Spleen (tissue), 11 donors: ENCODE data around the gene RBMS2. TPM values are rescaled to one million over a fixed set of nuclear protein-coding genes. Genes with fewer than 3 reads are reported as not detected.

ENCODE experiments used
- DNase-seq: peaks from one replicate; pipeline ENCODE4 v3.0.0-alpha.2; 2020
- H3K27ac ChIP-seq, 8 donors: fragments of 200-600 bp; sonication (generic) in 7 of 8; 1 replicate in 4 of 8; 2 replicates in 4 of 8; pipeline versions ENCODE4 v1.5.0 to v1.8.0; 2016 to 2021; ENCODE audit warnings: inconsistent platforms in 4 of 8, mild to moderate bottlenecking in 4 of 8, moderate library complexity in 1 of 8
- H3K27me3 ChIP-seq, 7 donors: fragments of 200-600 bp; sonication (generic) in 6 of 7; replicated peaks in 1 of 7; 1 replicate in 4 of 7; 2 replicates in 3 of 7; pipeline versions ENCODE4 v1.5.0 to v1.8.0; 2016 to 2021; ENCODE audit warnings: inconsistent platforms in 3 of 7, mild to moderate bottlenecking in 1 of 7
- H3K36me3 ChIP-seq, 6 donors: fragments of 200-600 bp; sonication (generic) in 5 of 6; 1 replicate in 4 of 6; 2 replicates in 2 of 6; pipeline versions ENCODE4 v1.5.0 to v1.8.0; 2016 to 2021; ENCODE audit warnings: inconsistent platforms in 2 of 6
- H3K4me1 ChIP-seq, 6 donors: fragments of 200-600 bp; sonication (generic) in 5 of 6; 1 replicate in 3 of 6; 2 replicates in 3 of 6; pipeline versions ENCODE4 v1.5.0 to v1.8.0; 2016 to 2021; ENCODE audit warnings: inconsistent platforms in 3 of 6
- H3K4me3 ChIP-seq, 8 donors: fragments of 200-600 bp; sonication (generic) in 7 of 8; 1 replicate in 4 of 8; 2 replicates in 4 of 8; pipeline versions ENCODE4 v1.5.0 to v1.8.0; 2016 to 2021; ENCODE audit warnings: inconsistent platforms in 4 of 8, mild to moderate bottlenecking in 4 of 8, moderate library complexity in 2 of 8
- H3K9me3 ChIP-seq, 8 donors: fragments of 200-600 bp; sonication (generic) in 7 of 8; 1 replicate in 4 of 8; 2 replicates in 4 of 8; pipeline versions ENCODE4 v1.5.0 to v1.8.0; 2016 to 2021; ENCODE audit warnings: inconsistent platforms in 4 of 8
- CTCF ChIP-seq, 11 experiments: fragments of 200-600 bp in 7 of 11; fragments of 450-650 bp in 4 of 11; sonication (generic) in 4 of 11; IDR thresholded peaks in 8 of 11; conservative IDR thresholded peaks in 3 of 11; 1 replicate in 7 of 11; 2 replicates in 4 of 11; pipeline versions ENCODE4 v1.4.0 to v1.8.0; 2016 to 2021; ENCODE audit warnings: antibody characterized with exemption in 11 of 11, inconsistent platforms in 4 of 11, mild to moderate bottlenecking in 1 of 11
- POLR2A ChIP-seq, 3 donors: fragments of 450-650 bp; IDR thresholded peaks; one replicate each; pipeline ENCODE4 v1.5.1; 2017; ENCODE audit warnings: antibody characterized with exemption in 3 of 3, mild to moderate bottlenecking in 1 of 3
- POLR2AphosphoS5 ChIP-seq, 3 donors: sonication (generic); formaldehyde crosslinking; IDR thresholded peaks; one replicate each; pipeline ENCODE4 v1.5.1; 2017; ENCODE audit warnings: antibody characterized with exemption in 3 of 3
- WGBS, 5 donors: extraction: QIAGEN DNeasy Blood & Tissue Kit in 3 of 5; methylation state at CpG; one replicate each; pipeline versions ENCODE4 v1.1.5 to v1.1.7; 2013 to 2018; 5-methylcytosine and 5-hydroxymethylcytosine counted together
- intact Hi-C: fragments of 100-400 bp; cut with DNase I; formaldehyde crosslinking; loops from one replicate; pipeline ENCODE4 v1.15.0; 2023; ENCODE audit warnings: low total_unique reads
- polyA plus RNA-seq, 3 donors: library from polyadenylated mRNA; stranded (reverse); fragments of 200-250 nt; gene quantifications; one replicate each; pipeline ENCODE4 v1.2.1, GENCODE V29; 2013
- total RNA-seq, 7 donors: library from RNA; depleted of rRNA in 3 of 7; stranded (reverse); fragments of >200 nt in 3 of 7; fragmentation: NEBNext Ultra II Directional in 4 of 7; extraction: Animal tissue kit (Norgen Biotek cat#: 25700) in 4 of 7; gene quantifications; one replicate each; pipeline versions ENCODE4 v1.1.0 to v1.2.1, GENCODE V29; 2016 to 2021
- donor health status: healthy with polysubstance abuse.
- donor health status: DM: no; HTN: no; CAD: no; lungs with moderate emphysema.
- donor health status: DM: no; HTN: no; CAD: no.
- donor health status: Bipolar disorder and iron deficiency.
- donor health status: healthy.
- donor health status: DM: no; HTN: no; CAD: no.
- donor health status: DM: yes; HTN: yes; CAD: no.

RBMS2 gene
- total and polyA plus RNA-seq, 10 donors: 3.0 to 65.4 (median 26.2) TPM

- no peak for DNase-seq
- peak in 2 of 3 donors; percentile 25 to 69 for TF ChIP-seq POLR2AphosphoS5 (IDR thresholded peaks at IDR 0.05)
- no peak for TF ChIP-seq POLR2A (IDR thresholded peaks at IDR 0.05)
- TF ChIP-seq CTCF (IDR thresholded peaks at IDR 0.05 in 8 of 11, conservative IDR thresholded peaks at IDR 0.05 in 3 of 11): no peak
- 91 to 97% (median 96%) methylated on average over 9 to 10 of the region's 10 CpGs for WGBS, 5 donors
- peaks cover 0 to 6% (median 0%) of the 10 kb centered on the region in 6 donors for H3K4me1 ChIP-seq
- intact Hi-C loops: no loop called here
- no peaks in the 10 kb centered on the region for H3K9me3 ChIP-seq
- no peak overlapping the region for H3K4me3 ChIP-seq
- H3K27ac ChIP-seq: no peak overlapping the region
- peaks cover 19 to 100% (median 82%) of the 10 kb centered on the region in 6 donors for H3K36me3 ChIP-seq
- H3K27me3 ChIP-seq: no peaks in the 10 kb centered on the region
Observed at GRCh38 chr12:56599797-56600196, 78.2 kb downstream of the RBMS2 start.

- Histone ChIP-seq H3K27me3 (no peaks in the 10 kb centered on the region), H3K4me1 (no peaks in the 10 kb centered on the region), H3K27ac (peak overlapping the region in 1 of 8 donors; percentile 36), H3K4me3 (no peak overlapping the region), H3K9me3 (no peaks in the 10 kb centered on the region), H3K36me3 (peaks cover 24 to 100% (median 91%) of the 10 kb centered on the region in 6 donors)
- no peak for DNase-seq
- TF ChIP-seq POLR2A (IDR thresholded peaks at IDR 0.05) (no peak), POLR2AphosphoS5 (IDR thresholded peaks at IDR 0.05) (peak in 2 of 3 donors; percentile 3 to 41)
- WGBS, 5 donors: 65 to 92% (median 88%) methylated on average over 3 to 6 of the region's 6 CpGs
- intact Hi-C loops: no loop called here
Observed at GRCh38 chr12:56600753-56601152, 79.1 kb downstream of the RBMS2 start.

GRCh38 chr12:56601503-56601902 is 79.9 kb downstream of the RBMS2 start:
- Histone ChIP-seq H3K27ac (peak overlapping the region in 1 of 8 donors; percentile 36), H3K27me3 (no peaks in the 10 kb centered on the region), H3K4me3 (no peak overlapping the region), H3K9me3 (no peaks in the 10 kb centered on the region), H3K36me3 (peaks cover 24 to 100% (median 98%) of the 10 kb centered on the region in 6 donors), H3K4me1 (no peaks in the 10 kb centered on the region)
- intact Hi-C loops: no loop called here
- 81 to 88% (median 86%) methylated on average over 1 to 3 of the region's 3 CpGs for WGBS, 5 donors
- DNase-seq: no peak
- TF ChIP-seq CTCF (IDR thresholded peaks at IDR 0.05 in 8 of 11, conservative IDR thresholded peaks at IDR 0.05 in 3 of 11) (peak in 4 of 11 experiments; percentile 10 to 46 (median 24)), POLR2AphosphoS5 (IDR thresholded peaks at IDR 0.05) (no peak), POLR2A (IDR thresholded peaks at IDR 0.05) (no peak)

- peaks cover 24 to 100% (median 98%) of the 10 kb centered on the region in 6 donors for H3K36me3 ChIP-seq
- H3K9me3 ChIP-seq: no peaks in the 10 kb centered on the region
- H3K4me3 ChIP-seq: no peak overlapping the region
- no peak overlapping the region for H3K27ac ChIP-seq
- DNase-seq: no peak
- intact Hi-C loops: no loop called here
- no peak for TF ChIP-seq POLR2AphosphoS5 (IDR thresholded peaks at IDR 0.05)
- no peaks in the 10 kb centered on the region for H3K27me3 ChIP-seq
- H3K4me1 ChIP-seq: no peaks in the 10 kb centered on the region
- WGBS, 5 donors: 80 to 94% (median 87%) methylated on average over 3 of the region's 3 CpGs
Observed at GRCh38 chr12:56602239-56602638, 80.6 kb downstream of the RBMS2 start.

- no peak for TF ChIP-seq POLR2A (IDR thresholded peaks at IDR 0.05)
- peak in 1 of 3 donors; percentile 33 for TF ChIP-seq POLR2AphosphoS5 (IDR thresholded peaks at IDR 0.05)
- no peak for TF ChIP-seq CTCF (IDR thresholded peaks at IDR 0.05 in 8 of 11, conservative IDR thresholded peaks at IDR 0.05 in 3 of 11)
- Histone ChIP-seq H3K27me3 (no peaks in the 10 kb centered on the region), H3K4me3 (no peak overlapping the region), H3K9me3 (no peaks in the 10 kb centered on the region), H3K36me3 (peaks cover 24 to 100% (median 100%) of the 10 kb centered on the region in 6 donors), H3K4me1 (no peaks in the 10 kb centered on the region), H3K27ac (no peak overlapping the region)
- WGBS, 5 donors: 96 to 100% (median 99%) methylated on average over 3 of the region's 3 CpGs
- intact Hi-C loops: no loop called here
- no peak for DNase-seq
Observed at GRCh38 chr12:56604355-56604754, 82.7 kb downstream of the RBMS2 start.
